Activated effector memory CD4-positive, alpha-beta T cell treated with anti-CD3 and anti-CD28 coated beads, Interleukin-2, amount 50 U/mL, for 16 hours (primary cell): ENCODE data around the gene PPP3R1.

Experiments
- DNase-seq: peaks from one replicate; pipeline ENCODE4 v3.0.0-alpha.2; 2020

The PPP3R1 gene

DNA sequence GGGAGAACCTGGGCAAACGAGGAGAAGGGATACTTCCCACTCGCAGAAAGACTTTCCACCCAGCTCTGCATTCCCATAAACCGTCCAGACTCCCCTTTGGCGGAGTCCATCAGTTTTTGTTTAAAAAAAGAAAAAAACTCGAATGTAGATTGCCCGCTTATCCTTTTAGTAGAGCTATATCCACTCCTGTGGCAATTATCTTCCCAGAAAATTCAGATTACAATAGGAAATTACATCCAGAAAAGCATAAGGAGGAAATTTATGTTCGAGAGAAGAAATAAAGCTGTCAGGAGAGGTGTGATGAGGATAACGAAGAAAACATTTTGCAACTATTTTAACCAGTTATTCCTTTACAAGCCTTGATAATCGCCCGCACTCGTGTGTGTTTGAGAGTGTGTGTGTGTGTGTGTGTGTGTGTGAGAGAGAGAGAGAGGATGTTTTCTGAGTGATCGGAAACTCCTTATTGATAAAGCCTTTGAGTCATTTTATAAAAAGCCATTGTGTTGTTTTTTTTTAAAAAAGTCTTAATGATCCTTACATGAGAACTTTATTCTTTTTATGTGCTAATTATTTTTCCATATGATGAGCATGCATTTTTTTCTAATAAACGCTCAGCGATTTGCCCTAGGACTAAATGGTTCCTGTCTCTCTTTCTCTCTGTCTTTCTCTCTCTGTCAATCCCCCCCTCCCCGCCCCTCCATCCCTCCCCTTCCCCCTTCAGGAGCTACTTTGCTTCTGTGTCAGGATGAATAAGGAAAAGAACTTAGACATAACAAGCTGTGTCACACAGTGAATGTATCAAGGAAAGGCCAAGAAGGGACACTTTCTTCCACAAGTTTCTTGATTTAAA lies 1.1 kb upstream of the PPP3R1 start:
- peak; percentile 68 for DNase-seq

GRCh38 chr2:68251855-68252399 lies 405 bp downstream of the PPP3R1 start:
- peak; percentile 83 for DNase-seq

DNA sequence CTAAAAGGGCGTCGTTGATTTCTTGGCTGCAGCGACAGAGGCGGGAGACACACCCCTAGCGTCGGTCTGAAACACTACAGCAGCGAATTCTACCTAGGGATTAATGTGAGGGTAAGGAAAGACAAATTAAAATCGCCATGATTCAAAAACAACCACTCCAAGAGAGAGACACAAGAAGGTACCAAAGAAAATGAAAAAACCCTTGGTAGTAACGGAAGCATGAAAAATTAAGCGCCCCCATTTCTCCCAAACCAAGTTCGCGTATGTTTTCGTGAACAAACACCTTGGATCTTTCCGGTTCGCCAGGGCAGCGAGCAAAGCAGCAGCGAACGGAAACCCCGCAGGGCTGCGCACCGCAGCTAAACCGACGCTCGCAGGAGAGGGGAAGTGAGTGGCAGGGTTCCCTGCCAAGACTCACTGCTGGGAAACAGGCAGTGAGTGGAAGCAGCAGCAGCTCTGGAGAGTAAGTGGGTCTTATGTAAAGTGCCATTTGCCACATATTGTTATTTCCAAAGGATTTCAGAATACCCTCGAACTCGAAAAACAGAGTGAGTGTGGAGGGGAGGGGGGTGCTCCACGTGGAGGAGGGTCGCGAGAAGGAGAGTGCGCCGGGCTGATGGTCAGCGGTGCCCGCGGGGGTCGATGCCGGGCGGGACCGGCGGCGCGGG lies 1.0 kb downstream of the PPP3R1 start:
- peak; percentile 90 for DNase-seq

DNA sequence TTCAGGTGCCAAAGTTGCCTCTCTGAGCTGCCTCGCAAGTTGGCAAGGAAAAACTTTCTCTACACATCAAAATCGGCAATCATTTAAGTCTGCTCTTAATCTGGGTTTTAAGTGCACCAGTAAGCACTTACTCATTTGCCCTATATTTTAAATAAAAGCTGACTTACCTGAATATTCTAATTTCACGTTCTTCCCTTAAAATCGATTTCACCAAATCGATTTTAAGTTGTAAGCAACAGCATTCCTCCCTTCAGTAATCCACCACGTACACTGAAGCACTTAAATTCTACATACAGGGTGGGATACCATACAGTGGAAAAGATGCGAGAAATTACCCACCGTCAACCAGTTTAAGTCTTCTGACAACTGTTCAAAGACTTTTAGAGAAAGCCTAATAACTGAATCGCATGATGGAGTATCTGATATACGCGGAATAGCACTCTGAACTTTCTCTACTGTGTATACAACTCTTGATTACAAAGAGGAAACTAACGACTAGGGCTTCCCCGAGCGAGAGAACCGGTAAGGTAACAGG lies 1.6 kb downstream of the PPP3R1 start:
- no peak for DNase-seq

DNA sequence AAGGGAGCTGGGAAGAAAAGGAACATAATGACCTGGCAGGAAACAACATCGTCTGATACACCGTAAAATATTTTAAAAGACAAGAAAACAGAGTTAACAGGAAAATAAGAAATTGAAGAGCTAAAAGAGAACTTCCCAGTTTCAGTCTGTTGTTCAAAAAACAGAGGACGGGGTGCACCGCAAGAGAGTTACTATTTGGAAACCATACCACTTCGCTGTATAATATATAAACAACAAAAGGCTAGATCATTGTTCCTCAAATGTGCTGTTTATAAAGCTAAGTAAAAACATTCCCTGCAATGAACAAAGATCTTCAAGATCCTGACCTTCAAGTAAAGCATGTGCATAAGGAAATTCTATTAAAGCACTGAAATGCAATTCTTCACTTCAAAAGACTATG lies 2.1 kb downstream of the PPP3R1 start:
- no peak for DNase-seq

- DNase-seq = no peak
Measured at GRCh38 chr2:68248806-68249205, 3.5 kb downstream of the PPP3R1 start.

GRCh38 chr2:68248361-68248760 lies 4.0 kb downstream of the PPP3R1 start:
- no peak for DNase-seq

GRCh38 chr2:68246396-68246795 lies 5.9 kb downstream of the PPP3R1 start:
- DNase-seq = no peak

- no peak for DNase-seq
Measured at GRCh38 chr2:68245672-68246071, 6.7 kb downstream of the PPP3R1 start.

- DNase-seq = no peak
Measured at GRCh38 chr2:68245066-68245465, 7.3 kb downstream of the PPP3R1 start.

- DNase-seq = no peak
Measured at GRCh38 chr2:68244456-68244855, 7.9 kb downstream of the PPP3R1 start.

DNA sequence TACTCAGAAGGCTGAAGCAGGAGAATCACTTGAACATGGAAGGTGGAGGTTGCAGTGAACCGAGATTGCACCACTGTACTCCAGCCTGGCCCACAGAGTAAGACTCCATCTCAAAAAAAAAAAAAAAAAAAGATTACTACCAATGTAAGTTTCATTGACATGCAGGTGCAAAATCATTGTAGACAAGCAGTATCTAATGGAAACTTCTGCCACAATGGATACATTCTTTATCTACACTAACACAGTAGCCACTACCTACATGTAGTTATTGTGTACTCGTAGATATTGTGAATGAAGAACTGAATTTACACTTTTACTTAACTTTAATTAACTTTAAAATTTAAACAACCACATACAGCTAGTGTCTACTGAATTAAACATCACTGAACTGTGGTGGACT lies 10.6 kb downstream of the PPP3R1 start:
- DNase-seq = no peak

DNA sequence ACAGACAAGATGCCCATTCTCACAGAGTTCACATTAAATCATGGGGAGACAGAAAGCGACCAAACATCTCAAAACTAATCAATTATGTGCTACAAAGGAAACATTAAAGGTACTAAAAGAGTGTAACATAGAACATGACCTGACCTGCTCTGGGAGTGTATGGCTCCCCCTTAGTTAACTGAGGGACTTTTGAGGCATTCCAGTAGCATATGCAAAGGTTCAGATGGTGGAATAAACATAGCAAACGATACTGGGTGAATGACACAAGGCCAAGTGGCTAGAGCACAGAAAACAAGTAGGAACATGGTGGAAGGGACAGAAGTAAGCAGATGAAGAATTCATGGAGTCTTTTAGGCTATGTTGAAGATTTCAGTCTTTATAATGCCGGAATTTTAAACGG lies 11.9 kb downstream of the PPP3R1 start:
- DNase-seq = no peak

GRCh38 chr2:68238955-68239822 lies 13.1 kb downstream of the PPP3R1 start:
- no peak for DNase-seq

- DNase-seq = no peak
Measured at GRCh38 chr2:68237976-68238580, 14.3 kb downstream of the PPP3R1 start.

GRCh38 chr2:68237404-68237803 lies 14.9 kb downstream of the PPP3R1 start:
- no peak for DNase-seq

GRCh38 chr2:68236876-68237275 lies 15.5 kb downstream of the PPP3R1 start:
- no peak for DNase-seq

GRCh38 chr2:68236103-68236734 lies 16.1 kb downstream of the PPP3R1 start:
- no peak for DNase-seq

- no peak for DNase-seq
Measured at GRCh38 chr2:68235090-68235489, 17.2 kb downstream of the PPP3R1 start.

DNA sequence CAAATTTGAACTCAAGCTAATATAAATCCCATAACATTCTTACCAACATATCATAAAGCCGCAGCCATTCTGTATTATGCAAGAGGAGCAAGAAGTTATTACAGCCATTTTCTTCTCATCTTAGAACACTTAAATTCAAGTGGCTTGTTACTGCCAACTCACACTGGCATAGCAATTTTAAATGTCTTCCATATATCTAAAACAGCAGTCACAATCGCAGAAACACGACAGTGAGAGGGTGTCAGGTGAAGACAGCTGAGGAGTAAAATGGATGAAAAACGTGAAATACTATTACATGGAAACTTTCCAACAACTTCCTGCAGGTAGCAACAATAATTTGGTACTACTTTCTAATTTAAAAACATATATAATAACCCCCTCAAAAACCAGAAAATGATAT lies 17.9 kb downstream of the PPP3R1 start:
- no peak for DNase-seq

DNA sequence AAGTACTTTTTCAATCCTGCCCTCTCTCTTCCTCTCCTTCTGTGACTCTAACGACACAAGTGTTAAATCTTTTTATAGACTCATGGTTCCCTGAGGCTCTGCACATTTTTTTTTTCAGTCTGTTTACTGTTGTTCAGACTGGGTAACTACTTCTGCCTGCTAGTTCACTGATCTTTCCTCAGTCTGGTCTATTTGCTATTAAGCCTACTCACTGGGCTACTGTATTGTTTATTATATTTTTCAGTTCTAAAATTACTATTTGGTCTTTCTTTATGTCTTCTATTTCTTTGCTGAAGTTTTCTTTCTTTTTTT lies 21.3 kb downstream of the PPP3R1 start:
- DNase-seq = no peak
